CMK (cell line): Measurements from ENCODE around the gene COL5A1.
"Not testable (repeated sequence)": the region's sequence is repeated elsewhere in the genome, so short reads cannot be mapped to it uniquely, and the experiment has no call there.

Experiments
- DNase-seq: peaks from one replicate; pipeline ENCODE4 v3.0.0-alpha.2; 2010; ENCODE audit warnings: low read depth

COL5A1 gene

GRCh38 chr9:134640506-134641172 lies 964 bp upstream of the COL5A1 start:
- DNase-seq, result no peak

DNA sequence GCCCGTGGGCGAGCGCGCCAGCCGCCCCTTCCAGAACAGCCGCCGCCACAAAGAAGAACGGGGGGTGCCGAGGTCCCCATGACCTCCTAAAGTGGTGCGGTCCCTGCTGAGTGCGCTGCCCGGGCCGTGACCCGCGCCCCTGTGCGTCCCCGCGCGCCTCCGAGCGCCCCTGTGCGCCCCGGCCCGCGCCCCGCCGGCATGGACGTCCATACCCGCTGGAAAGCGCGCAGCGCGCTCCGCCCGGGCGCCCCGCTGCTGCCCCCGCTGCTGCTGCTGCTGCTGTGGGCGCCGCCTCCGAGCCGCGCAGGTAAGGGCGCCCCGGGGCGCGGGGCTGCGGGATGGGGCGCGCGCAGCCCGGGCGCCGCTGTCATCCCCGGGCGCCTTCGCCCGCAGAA lies 384 bp downstream of the COL5A1 start:
- DNase-seq, result no peak

GRCh38 chr9:134642385-134643181 lies 980 bp downstream of the COL5A1 start:
- DNase-seq, result no peak

- no peak for DNase-seq
These were observed 1.6 kb downstream of the COL5A1 start for GRCh38 chr9:134643222-134643671.

DNA sequence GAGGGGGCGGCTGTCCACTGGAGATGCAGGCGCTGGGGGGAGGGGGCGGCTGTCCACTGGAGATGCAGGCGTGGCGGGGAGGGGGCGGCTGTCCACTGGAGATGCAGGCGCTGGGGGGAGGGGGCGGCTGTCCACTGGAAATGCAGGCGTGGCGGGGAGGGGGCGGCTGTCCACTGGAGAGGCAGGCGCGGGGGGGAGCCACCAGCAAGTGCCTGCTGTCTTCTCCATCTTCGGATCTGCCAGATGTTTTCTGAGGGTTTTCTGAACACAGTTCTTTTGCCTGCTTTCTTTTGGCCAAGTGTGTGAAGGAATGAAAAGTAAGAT lies 2.8 kb downstream of the COL5A1 start:
- DNase-seq, result not testable (repeated sequence)

DNA sequence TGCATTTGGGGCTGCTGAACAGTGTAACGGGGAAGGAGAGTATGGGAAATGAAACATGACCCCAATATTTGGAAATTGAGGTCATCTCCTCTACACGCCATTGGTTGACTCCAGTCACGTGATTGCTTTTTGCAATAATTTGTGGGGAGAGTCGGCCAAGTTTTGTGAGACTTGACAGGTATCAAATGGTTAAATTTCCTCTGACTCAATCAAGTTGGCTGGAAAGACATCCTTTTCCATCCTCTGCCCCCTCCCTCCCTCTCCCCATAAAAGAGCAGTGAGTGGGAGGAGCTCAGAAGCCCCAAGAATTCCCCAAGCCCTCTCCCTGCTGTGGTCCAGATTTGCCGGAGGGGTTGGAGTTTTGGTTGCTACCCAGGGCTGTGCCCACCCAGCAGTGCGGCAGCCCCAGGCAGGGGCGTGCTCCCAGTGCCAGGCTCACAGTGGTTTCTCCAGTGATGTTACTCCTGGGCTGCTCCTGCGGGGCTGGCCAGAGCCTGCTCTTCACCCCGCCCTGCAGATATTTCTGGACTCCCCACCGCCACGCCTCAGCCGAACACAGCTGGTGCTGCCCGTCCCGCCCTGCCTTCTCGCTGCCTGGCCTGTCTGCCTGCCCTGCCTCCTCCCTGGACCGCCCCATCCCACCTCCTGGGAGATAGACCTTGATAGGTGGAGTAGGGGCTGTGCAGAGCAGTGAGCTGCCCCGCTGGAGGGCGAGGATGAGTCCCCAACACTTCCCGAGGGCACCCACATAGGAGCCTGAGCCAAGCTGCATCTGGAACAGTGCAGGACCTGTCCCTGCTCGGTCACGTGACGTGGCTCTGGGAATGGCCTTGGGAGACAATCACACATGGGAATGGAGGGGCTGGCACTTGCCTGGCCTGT lies 3.4 kb downstream of the COL5A1 start:
- no peak for DNase-seq

DNA sequence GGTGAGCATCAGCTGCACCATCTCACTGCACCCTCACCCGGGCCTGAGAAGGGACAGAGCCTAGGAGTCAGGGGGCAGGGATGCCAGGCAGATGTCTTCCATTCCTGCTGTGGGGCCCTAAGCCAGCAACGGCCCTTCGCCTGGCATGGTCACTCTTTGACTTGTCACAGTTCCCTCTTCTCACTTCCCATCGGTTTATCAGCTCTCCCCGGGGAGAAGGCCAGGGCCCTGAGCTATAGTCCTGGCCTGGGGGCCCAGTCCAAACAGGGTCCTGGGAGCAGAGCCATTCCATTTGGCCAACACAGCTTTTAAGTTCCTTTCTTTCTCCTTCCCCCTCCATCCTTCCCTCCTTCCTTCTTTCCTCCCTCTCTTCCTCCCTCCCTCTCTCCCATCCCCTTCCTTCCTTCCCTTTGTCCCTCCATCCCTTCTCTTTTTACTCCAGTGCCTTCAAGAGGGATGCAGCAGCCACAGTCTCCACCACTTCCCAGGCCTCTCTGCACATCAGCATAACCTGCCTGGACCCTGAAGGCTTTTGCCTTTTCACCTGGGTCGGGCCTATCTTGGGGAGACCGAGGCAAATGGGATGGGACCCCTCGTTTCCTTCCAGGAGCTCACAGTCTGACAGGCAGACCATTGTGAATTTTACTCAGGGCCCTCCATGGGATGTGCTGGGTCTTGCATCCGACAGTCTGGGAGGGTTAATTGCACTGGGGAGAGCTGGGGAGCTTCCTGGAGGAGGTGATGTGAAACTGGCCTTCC lies 4.2 kb downstream of the COL5A1 start:
- DNase-seq, result no peak

DNA sequence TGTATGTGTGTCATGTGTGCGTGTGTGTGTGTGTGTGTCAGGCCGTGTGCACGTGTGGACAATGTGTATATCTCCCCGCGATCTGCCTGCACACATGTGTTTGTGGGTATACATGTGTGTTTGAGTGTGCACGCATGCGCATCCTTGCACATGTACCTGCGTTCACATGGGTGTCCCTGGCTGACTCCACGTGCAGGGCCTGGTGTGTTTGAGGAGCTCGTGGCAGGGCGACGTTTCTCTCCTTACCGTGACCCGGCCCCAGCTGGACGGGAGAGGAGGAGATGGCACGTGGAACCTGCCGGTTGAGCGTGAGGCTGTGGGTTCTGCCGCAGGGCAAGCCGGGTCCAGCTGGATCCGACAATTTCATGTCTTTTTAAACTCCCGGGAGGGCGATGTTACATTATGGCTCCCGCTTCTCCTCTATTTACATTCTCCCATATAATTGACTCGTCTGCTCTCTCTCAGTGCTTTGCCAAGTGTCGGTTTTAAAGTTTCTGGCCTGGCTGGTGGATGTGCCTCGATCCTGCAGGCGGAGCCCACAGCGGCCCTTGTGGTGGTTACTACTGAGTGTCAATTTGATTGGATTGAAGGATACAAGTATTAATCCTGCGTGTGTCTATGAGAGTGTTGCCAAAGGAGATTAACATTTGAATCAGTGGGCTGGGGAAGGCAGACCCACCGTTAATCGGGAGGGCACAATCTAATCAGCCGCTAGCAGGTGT lies 5.9 kb downstream of the COL5A1 start:
- DNase-seq, result no peak

GRCh38 chr9:134648701-134649530 lies 7.3 kb downstream of the COL5A1 start:
- DNase-seq, result no peak

DNA sequence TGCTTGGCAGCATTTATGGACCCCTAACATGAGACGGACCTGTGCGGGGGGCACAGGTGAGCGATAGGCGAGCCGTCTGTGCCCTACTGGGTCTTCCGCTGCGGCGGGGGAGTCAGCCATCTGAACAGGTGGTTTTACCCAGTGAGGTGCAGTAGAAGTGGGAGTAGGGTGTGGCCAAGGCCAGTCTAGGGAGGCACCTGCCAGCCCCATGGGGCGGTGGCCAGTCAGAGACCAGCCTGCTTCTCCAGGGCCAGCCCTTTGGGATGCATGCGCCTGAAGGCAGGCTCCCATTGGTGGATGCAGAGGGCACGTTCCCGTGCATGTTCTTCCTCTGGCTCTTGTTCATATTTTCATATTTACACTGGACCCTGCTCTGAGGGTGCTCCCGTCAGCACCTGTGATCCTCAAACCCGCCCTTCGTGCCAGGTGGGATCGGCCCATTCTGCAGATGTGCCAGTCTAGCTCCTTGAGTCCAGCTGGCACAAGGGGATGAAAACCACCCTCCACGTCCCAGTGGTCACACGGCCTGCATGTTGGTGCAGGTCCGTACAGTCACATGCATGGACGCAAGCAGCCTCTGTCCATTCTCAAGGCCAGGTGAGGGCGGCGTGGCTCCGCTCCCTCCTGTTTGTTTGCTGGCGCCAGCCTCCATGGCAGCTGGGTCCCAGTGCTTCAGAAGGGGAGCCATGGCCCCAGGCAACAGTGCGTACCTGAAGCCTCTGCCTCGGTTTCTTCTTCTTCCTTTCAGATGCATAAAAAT lies 9.0 kb downstream of the COL5A1 start:
- DNase-seq, result no peak

DNA sequence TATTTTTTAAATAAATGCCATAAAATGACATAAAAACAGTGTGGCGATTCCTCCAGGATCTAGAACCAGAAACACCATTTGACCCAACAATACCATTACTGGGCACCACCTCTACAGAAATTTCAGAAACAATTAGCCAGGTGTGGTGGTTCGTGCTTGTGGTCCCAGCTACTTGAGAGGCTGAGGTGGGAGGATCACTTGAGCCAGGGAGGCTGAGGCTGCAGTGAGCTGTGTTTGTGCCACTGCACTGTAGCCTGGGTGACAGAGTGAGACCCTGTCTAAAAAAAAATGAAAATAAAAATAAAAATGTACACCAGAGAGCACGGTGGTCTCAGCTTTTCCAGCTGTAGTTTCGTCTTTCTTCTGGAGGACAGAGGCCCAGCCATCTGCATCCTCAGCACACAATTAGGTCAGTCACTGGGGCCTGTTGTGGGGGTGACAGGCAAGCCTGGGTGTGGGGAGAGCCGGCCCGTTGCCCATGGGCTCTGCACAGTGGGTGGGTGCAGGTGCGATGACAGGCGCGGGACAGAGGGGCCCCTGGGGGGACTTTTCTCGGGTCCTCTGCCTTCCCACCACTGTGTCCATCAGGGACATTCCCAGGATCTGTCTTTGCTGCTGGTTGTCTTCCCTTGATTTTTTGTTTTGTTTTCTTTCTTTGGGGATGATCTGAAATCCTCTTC lies 9.8 kb downstream of the COL5A1 start:
- DNase-seq, result no peak

GRCh38 chr9:134652291-134653225 lies 11.0 kb downstream of the COL5A1 start:
- no peak for DNase-seq

DNA sequence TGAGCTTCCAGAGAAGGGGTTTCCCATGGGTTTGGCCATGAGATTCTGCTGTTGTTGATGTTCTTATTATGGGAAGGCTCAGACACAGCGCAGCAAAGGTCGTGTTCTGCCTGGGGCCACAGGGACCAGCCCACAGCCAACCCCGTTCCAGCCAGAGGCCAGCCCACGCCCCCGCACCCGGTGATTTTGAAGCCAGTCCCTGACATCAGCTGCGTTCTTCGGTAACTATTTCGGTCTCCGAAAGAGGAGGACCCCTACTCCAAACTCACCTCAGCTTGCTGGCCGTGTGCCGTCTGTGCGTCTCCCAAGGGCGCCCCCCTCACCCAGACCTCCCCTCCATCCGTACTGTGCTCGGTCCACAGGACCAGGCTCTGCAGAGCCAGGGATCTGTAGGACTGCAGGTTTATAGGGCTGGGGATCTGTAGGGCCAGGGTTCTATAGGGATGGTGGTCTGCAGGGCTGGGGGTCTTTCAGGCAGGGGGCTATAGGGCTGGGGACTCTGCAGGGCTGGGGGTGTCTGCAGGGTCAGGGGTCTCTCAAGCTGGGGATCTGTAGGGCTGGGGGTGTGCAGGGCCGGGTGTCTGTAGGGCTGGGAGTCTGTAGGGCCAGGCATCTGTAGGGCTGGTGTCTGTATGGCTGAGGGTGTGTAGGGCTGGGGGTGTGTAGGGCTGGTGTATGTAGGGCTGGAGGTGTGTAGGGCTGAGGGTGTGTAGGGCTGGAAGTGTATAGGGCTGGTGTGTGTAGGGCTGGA lies 11.8 kb downstream of the COL5A1 start:
- no peak for DNase-seq

DNA sequence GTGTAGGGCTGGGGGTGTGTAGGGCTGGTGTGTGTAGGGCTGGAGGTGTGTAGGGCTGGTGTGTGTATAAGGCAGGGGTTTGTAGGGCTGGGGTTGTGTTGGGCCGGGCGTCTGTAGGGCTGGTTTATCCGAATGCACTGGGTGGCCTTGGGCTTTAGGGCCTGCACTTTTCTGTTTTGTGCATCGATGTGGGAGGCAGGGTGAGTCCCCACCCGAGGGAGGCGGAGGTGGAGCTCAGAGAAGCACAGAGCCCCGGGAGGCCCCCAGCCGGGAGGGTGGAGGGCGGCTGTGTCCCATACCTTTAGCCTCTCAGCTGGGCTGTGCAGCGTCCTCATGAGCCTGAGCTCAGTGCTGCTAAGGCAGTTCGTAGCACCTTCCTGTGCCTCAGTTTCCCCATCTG lies 13.5 kb downstream of the COL5A1 start:
- no peak for DNase-seq

DNA sequence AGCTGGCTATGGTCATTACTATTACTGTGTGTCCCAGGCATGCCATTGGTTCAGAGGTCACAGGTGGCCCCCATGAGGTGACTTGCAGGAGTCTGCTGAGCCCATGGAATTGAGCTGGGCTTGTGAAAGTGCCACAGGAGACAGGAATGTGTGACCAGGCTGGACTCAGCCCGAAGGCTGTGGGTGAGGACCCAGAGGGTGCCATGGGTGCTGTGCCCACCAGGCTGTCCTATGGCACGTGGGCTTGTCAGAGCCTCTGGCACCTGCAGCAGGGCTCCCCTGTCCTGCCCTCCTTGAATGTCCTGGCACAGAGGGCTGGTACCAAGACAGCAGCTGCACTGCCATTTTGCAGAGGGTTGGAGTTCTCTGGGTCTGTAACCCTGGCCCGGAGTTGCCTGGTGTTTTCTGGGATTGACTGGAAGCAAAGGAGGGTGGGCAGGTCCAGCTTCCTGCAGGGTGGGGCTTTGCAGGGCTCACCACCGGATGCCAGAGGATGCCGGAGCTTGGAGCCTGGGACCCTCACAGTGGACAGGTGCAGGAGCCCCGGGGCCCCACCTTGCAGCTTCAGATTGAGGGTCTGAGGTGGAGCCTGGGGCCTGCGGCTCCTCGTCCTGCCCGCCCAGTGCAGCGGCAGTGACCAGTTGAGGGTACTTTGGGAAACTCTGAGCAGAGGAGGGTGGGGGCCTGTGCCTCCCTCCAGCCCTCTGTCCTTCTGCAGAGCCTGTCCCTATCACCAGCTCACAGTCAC lies 14.2 kb downstream of the COL5A1 start:
- no peak for DNase-seq

- DNase-seq, result no peak
These were observed 14.9 kb downstream of the COL5A1 start for GRCh38 chr9:134656334-134657006.
